NCI-H226 (cell line): ENCODE results near the gene AEBP1.

Experiments
- DNase-seq: peaks from one replicate; pipeline ENCODE4 v3.0.0-alpha.2; 2015

The AEBP1 gene

GRCh38 chr7:44067064-44067951 is 36.8 kb upstream of the AEBP1 start:
- DNase-seq, result no peak

- no peak for DNase-seq
Observed at GRCh38 chr7:44068054-44068453, 36.1 kb upstream of the AEBP1 start.

DNA sequence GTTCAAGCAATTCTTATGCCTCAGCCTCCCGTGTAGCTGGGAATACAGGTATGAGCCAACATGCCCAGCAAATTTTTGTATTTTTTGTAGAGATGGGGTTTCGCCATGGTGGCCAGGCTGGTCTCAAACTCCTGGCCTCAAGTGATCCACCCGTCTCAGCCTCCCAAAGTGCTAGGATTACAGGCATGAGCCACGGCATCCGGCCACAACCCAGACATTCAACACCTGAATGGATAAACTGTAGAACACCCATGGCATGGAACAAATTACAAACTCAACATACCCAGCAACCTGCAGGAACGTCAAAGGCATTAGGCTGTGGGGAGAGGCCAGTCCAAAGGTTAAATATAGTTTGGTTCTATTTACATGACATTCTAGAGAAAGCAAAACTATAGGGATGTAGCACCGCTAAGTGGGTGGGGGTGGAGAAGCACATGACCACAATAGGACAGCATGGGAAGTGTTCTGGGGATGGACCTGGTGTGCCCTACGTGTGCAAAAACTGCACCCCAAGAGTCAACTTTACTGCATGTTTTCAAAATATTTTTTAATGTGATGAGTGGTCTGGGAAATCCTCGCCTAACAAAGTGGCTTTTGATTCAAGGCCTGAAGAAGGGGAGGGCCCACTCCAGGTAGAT is 32.3 kb upstream of the AEBP1 start:
- no peak for DNase-seq

DNA sequence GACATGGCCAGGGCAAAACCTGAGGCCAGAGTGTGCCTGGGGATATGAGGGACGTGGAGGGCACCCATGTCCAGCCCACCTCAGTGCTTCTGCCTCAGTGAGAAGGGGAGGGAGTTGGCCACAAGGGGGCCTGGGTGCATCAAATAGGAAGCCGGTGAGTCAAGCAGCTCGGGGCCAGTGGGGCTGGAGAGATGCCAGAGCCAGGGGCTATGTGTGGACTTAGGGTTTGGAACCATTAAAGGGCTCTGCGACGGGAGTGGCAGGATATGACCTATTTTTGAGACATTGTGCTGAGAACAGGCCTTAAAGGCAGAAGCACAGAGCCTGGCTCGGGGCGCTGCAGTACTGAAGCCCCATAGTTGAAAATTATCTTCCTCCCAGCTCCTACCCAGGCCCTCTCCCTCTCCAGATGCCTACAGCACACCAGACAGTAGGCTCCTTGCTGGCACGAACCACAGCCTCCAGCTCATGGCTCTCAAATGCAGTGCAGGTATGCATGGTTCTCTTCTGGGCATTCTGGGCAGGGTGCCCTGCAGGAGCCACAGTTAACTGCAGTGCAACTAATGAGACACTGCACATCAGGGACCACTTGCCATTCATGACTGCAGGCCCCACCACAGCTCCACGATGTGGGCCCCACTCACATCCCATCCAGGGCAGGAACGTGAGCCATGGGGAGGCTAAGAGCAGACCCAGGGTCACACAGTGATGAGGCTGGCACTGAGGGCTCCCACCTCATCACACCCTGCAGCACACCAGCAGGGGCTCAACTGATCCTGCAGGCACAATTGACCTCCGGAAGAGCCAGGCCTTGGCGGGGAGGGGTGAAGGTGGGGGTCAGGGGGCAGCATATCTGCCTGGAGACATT is 31.5 kb upstream of the AEBP1 start:
- DNase-seq, result peak; percentile 80

DNA sequence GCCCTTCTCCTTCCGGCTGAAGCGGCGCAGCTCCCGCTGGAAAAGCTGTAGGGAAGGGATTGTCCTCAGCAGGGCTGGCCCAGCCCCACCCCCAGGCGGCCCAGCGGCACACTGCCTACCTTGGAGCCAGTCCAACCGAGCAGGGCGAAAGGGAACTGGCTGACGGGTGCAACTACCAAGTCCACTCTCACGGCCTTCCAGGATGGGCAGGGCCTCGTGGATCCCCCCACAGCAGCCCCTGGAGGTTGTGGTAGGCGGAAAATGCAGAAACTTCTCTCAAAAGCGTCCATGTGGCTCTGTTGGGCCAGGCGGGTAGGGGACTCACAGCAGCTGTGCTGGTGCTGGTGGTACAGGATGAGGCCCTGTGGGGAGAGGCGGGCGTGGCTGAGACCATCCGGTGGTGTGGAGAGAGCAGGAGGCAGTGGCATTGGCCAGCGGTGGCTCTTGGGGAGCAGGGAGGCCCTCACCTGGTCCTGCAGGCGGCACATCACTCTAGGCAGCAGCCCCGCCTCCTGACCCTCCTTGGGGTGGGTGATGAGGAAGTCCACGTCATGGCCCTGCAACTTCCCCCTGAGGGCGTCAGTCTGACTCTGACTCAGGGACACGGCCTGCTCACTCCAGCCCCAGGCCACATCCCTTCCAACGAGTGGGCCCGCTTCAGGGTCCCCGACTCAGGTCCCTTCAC is 30.3 kb upstream of the AEBP1 start:
- peak; percentile 55 for DNase-seq

- DNase-seq, result no peak
Observed at GRCh38 chr7:44074349-44074695, 29.8 kb upstream of the AEBP1 start.

DNA sequence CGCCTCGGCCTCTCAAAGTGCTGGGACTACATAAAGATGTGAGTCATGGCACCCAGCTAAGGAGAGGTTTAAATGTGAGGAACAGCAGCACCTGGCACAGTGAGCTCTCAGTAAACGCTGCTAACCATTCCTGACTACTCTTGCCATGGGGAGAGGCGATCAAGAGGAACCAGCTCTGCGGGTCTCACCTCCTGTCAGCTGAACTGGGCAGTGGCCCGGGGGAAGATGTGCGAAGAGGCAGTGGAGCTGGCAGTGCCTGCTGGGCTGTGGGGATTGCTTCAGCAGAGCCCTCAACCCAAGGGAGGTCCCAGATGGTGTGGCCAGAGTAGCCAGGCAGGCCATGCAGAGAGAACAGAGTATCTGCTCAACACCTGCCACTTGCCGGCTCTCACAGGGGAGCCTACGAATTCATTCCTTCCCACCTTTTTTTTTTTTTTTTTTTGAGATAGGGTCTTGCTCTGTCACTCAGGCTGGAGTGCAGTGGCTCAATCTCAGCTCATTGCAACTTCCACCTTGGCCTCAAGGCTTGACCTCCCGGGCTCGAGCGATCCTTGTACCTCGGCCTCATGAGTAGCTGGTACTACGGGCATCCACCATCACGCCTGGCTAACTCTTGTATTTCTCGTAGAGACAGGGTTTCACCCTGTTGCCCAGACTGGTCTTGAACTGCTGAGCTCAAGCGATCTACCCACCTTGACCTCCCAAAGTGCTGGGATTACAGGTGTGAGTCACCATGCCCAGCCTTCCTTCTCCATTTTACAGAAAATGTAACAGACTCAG is 28.7 kb upstream of the AEBP1 start:
- no peak for DNase-seq

GRCh38 chr7:44076101-44076895 is 27.8 kb upstream of the AEBP1 start:
- DNase-seq, result no peak

GRCh38 chr7:44077061-44077460 is 27.1 kb upstream of the AEBP1 start:
- no peak for DNase-seq

DNA sequence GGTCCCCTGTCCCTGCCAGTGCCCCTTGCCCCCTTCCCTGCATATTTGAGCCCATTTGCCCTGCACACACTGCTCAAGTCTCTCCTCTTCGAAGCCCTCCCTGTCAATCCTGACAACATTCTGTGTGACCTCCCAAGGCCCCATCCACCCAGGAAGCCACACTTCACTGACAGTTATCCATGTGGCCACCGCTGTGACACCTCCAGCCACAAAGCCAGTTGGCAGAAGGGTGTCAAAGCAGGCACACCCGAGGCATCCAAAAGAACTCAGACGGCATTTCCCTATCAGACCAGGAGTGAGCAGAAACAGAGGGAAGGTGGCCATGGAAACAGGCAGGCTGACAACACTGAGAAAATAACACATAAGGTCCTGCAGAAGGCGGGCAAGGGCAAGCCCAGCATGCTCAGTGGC is 26.5 kb upstream of the AEBP1 start:
- no peak for DNase-seq

GRCh38 chr7:44078521-44078920 is 25.6 kb upstream of the AEBP1 start:
- DNase-seq, result no peak

GRCh38 chr7:44079331-44080021 is 24.7 kb upstream of the AEBP1 start:
- DNase-seq, result no peak

DNA sequence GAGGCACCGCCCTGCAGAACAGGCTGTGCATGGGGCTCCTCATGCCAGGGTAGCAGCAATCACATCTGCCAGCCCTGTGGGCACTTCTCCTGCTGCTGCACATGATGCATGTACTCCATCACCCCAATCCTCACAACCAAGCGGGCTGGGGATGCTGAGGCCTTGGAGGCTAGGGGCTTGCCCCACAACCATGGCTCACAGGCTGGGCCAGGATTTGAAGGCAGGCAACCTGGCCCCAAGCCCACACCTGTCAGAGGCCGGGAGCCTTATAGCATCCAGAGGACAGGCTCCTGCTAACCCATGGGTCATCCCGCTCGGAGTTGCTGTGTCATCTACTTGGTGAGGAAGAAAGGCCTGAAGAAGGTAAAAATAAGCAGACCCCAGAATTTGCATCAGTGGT is 24.0 kb upstream of the AEBP1 start:
- DNase-seq, result no peak

DNA sequence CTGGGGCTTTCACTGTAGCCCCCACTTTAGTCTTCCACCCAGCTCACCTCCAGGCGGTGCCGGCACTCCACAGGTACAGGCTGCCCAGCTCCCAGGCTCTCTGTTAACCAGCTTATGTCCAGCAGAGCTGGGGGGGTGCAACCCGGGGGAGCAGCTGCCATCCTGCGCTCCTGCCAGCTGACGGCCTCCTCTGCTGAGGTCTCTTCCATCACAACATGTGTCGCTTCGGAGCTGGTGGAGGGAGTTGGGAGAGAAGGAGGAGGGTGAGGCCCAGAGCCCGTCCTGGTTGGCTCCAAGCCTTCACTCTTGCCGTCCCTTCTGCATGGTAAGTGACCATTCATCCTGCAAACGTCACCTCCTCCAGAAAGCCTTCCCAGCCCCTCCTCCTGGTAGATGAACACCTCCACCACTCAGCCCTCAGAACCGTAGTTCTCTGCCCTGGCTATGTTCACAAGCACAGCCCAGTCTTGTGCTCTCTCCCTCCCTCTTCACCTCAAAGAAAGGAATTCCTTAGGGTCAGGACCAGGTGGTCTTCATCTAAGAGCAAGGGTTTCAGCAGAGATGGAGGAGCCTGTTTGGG is 23.4 kb upstream of the AEBP1 start:
- DNase-seq, result no peak

DNA sequence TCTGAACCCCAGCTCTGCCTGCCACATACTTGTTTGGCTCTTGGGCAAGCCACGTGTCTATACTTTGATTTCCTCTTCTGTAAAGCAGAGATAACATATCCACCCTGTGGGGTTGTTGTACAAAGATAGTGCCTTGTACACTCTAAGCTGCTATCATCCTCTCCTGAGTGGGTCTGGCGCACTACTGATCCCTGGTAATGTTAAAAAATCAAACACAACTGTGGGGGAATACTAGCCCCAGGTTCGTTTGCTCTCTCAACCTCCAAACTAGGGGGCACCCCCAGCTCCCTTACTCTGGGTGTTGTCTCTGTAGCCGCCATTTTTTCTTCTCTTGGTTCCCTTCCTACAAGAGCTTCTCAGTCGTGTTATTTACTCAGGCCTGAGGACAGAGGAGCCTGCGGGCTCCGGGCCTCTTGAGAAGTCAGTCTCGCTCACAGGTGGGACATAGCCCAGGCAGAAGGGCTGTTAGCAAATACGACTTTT is 22.8 kb upstream of the AEBP1 start:
- no peak for DNase-seq

- peak; percentile 99 for DNase-seq
Observed at GRCh38 chr7:44082541-44083207, 21.5 kb upstream of the AEBP1 start.

- DNase-seq, result no peak
Observed at GRCh38 chr7:44083796-44084195, 20.3 kb upstream of the AEBP1 start.

GRCh38 chr7:44084701-44085100 is 19.4 kb upstream of the AEBP1 start:
- no peak for DNase-seq

- no peak for DNase-seq
Observed at GRCh38 chr7:44085546-44085945, 18.6 kb upstream of the AEBP1 start.

DNA sequence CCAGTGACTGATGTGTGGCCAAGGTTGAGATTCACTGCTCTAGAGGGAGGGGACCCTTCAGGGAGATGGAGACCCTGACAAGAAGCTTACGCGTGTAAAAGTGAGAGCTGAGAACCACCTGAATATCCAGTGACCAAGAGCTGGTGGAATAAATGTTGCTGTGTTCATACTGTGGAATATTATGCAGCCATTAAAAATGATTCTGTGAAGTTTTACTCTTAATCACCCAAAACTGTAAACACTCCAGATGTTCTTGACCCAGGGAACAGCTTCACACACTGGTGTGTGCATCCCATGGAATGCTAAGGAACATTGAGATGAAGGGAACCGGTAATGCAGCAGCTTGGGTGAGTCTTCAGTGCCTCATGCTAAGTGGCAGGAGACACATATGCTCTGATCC is 17.5 kb upstream of the AEBP1 start:
- DNase-seq, result no peak
